Stimulated activated naive B cell treated with anti-CD40 and anti-IgM and Interleukin-4, amounts not matched to agents 10 μg/mL and 1 μg/mL and 100 μg/mL, for 72 hours (primary cell): Measurements from ENCODE around the gene SPTBN4.
A peak's percentile ranks its signal among the peaks of the same experiment; 100 is the strongest.
"Not testable (repeated sequence)": the region's sequence is repeated elsewhere in the genome, so short reads cannot be mapped to it uniquely, and the experiment has no call there.

Experiments used
- ATAC-seq, 2 donors: fragments of 150-1000 bp; cut with Tn5 transposase; replicated peaks; 2 replicates each; pipeline ENCODE4 v1.10.0; 2021; ENCODE audit warnings: moderate library complexity in 1 of 2
- DNase-seq: peaks from one replicate; pipeline ENCODE4 v3.0.0; 2021
- H3K27ac Mint-ChIP-seq: one replicate; pipeline ENCODE4 v1.8.0; 2022; ENCODE audit warnings: mild to moderate bottlenecking, mixed read lengths
- H3K27me3 Mint-ChIP-seq, 2 donors: one replicate each; pipeline ENCODE4 v1.8.0; 2022; ENCODE audit warnings: mixed read lengths in 2 of 2
- H3K36me3 Mint-ChIP-seq, 2 donors: one replicate each; pipeline ENCODE4 v1.8.0; 2022; ENCODE audit warnings: mixed read lengths in 2 of 2, mild to moderate bottlenecking in 1 of 2
- H3K4me1 Mint-ChIP-seq, 2 donors: one replicate each; pipeline ENCODE4 v1.8.0; 2022; ENCODE audit warnings: mixed read lengths in 2 of 2, mild to moderate bottlenecking in 1 of 2
- H3K4me3 Mint-ChIP-seq, 2 donors: one replicate each; pipeline ENCODE4 v1.8.0; 2022; ENCODE audit warnings: mild to moderate bottlenecking in 2 of 2, mixed read lengths in 2 of 2, moderate library complexity in 1 of 2
- H3K9me3 Mint-ChIP-seq, 2 donors: one replicate each; pipeline ENCODE4 v1.8.0; 2022; ENCODE audit warnings: mixed read lengths in 2 of 2, mild to moderate bottlenecking in 1 of 2

Gene SPTBN4

GRCh38 chr19:40528533-40529092 is 61.8 kb downstream of the SPTBN4 start:
- ATAC-seq = no peak

GRCh38 chr19:40529093-40529954 is 62.5 kb downstream of the SPTBN4 start:
- H3K27ac Mint-ChIP-seq = peak overlapping the region; percentile 32
- DNase-seq (peak; percentile 81), ATAC-seq (peak; percentile 82 to 83)
- H3K4me1 Mint-ChIP-seq = peaks cover 11 to 25% of the 10 kb centered on the region in 2 donors
- peak overlapping the region; percentile 73 to 79 for H3K4me3 Mint-ChIP-seq
- H3K36me3 Mint-ChIP-seq = no peaks in the 10 kb centered on the region
- H3K27me3 Mint-ChIP-seq = peaks cover 48 to 68% of the 10 kb centered on the region in 2 donors
- H3K9me3 Mint-ChIP-seq = peaks cover 0 to 3% of the 10 kb centered on the region in 2 donors

More at GRCh38 chr19:40528533-40529092, 61.8 kb downstream of the SPTBN4 start:
- H3K4me1 Mint-ChIP-seq = peaks cover 11 to 25% of the 10 kb centered on the region in 2 donors
- DNase-seq = no peak
- peaks cover 0 to 2% of the 10 kb centered on the region in 2 donors for H3K9me3 Mint-ChIP-seq
- peak overlapping the region; percentile 79 for H3K27ac Mint-ChIP-seq
- H3K27me3 Mint-ChIP-seq = peaks cover 45 to 61% of the 10 kb centered on the region in 2 donors
- H3K4me3 Mint-ChIP-seq = peak overlapping the region in 1 of 2 donors; percentile 5
- no peaks in the 10 kb centered on the region for H3K36me3 Mint-ChIP-seq

GRCh38 chr19:40530091-40530901 is 63.5 kb downstream of the SPTBN4 start:
- Mint-ChIP-seq H3K4me1 (peaks cover 11 to 25% of the 10 kb centered on the region in 2 donors), H3K27ac (no peak overlapping the region), H3K9me3 (peaks cover 0 to 3% of the 10 kb centered on the region in 2 donors), H3K27me3 (peaks cover 42 to 68% of the 10 kb centered on the region in 2 donors), H3K36me3 (no peaks in the 10 kb centered on the region), H3K4me3 (peak overlapping the region; percentile 73 to 79)
- no peak for DNase-seq
- no peak for ATAC-seq

GRCh38 chr19:40533508-40533907 is 66.7 kb downstream of the SPTBN4 start:
- Mint-ChIP-seq H3K27me3 (peaks cover 39 to 61% of the 10 kb centered on the region in 2 donors), H3K36me3 (no peaks in the 10 kb centered on the region), H3K4me3 (no peak overlapping the region), H3K4me1 (peaks cover 11 to 25% of the 10 kb centered on the region in 2 donors), H3K27ac (no peak overlapping the region), H3K9me3 (peaks cover 0 to 3% of the 10 kb centered on the region in 2 donors)
- no peak for DNase-seq
- no peak for ATAC-seq

DNA sequence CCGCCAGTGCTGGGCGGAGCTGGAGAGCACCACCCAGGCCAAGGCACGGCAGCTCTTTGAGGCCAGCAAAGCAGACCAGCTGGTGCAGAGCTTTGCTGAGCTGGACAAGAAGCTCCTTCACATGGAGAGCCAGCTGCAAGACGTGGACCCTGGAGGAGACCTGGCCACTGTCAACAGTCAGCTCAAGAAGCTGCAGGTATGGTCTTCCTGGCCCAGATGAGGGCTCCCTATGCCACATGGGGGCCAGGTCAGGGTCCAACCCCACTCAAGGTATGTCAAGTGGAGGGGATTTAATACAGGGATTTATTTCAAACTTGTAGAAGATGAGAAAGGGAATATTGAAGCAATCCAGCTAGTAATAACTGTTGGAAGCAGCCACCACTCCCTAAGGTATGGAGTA is 67.3 kb downstream of the SPTBN4 start:
- H3K4me1 Mint-ChIP-seq = peaks cover 11 to 20% of the 10 kb centered on the region in 2 donors
- peaks cover 37 to 57% of the 10 kb centered on the region in 2 donors for H3K27me3 Mint-ChIP-seq
- H3K4me3 Mint-ChIP-seq = no peak overlapping the region
- no peaks in the 10 kb centered on the region for H3K36me3 Mint-ChIP-seq
- DNase-seq (no peak), ATAC-seq (no peak)
- H3K9me3 Mint-ChIP-seq = peaks cover 0 to 3% of the 10 kb centered on the region in 2 donors
- H3K27ac Mint-ChIP-seq = no peak overlapping the region

DNA sequence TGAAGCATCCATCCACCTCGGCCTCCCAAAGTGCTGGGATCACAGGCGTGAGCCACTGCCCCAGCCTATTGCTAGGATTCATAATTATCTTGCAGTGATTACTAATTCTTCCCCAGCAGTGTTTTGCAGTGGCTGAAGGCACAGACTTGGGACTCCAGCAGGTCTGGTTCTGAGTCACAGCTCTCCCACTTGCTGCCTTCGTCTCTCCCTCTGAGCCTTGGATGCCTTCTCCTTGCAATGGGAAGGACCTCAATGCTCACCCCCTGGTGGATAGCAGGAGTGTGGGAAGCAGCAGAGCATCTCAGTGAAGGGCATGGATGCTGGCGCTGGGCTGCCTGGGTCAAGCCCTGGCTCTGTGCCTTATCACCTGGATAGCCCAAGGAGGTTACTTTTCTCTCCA is 72.3 kb downstream of the SPTBN4 start:
- Mint-ChIP-seq H3K4me3 (no peak overlapping the region), H3K4me1 (peaks cover 2 to 10% of the 10 kb centered on the region in 2 donors), H3K27ac (no peak overlapping the region), H3K36me3 (no peaks in the 10 kb centered on the region), H3K27me3 (peaks cover 22 to 33% of the 10 kb centered on the region in 2 donors), H3K9me3 (no peaks in the 10 kb centered on the region)
- DNase-seq (no peak), ATAC-seq (no peak)

DNA sequence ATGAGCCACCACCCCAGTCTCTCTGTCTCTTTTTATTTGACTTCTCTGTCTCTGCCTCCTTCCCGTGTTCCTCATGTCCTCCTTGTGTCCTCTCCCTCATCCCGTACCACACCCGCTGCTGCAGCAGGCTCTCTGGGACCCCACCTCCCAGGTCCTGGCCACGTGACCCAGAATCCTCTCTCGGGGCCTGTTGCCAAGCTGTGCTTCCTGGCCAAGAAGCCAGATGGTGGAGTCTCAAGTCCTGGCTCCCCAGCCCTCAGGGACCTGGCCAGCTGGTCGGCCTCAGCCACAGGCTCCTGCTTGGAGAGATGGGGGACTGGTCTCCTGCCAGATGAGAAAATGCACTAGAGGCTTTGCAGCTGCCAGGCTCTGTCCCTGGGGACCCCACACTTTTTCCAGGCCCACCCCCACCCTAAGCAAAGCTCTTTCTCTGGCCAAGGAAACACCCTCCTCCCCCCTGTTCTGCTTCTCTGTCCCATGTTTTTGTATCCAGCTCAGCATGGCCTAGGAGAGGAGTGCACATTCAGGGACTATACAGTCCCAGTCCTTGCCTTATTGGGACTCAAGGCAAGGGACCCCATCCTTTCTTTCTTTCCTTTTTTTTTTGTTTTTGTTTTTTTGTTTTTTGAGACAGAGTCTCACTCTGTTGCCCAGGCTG is 75.5 kb downstream of the SPTBN4 start:
- Mint-ChIP-seq H3K4me1 (peaks cover 2 to 10% of the 10 kb centered on the region in 2 donors), H3K27me3 (peaks cover 16 to 29% of the 10 kb centered on the region in 2 donors), H3K36me3 (no peaks in the 10 kb centered on the region), H3K4me3 (no peak overlapping the region), H3K27ac (no peak overlapping the region), H3K9me3 (no peaks in the 10 kb centered on the region)
- DNase-seq (no peak), ATAC-seq (no peak)

DNA sequence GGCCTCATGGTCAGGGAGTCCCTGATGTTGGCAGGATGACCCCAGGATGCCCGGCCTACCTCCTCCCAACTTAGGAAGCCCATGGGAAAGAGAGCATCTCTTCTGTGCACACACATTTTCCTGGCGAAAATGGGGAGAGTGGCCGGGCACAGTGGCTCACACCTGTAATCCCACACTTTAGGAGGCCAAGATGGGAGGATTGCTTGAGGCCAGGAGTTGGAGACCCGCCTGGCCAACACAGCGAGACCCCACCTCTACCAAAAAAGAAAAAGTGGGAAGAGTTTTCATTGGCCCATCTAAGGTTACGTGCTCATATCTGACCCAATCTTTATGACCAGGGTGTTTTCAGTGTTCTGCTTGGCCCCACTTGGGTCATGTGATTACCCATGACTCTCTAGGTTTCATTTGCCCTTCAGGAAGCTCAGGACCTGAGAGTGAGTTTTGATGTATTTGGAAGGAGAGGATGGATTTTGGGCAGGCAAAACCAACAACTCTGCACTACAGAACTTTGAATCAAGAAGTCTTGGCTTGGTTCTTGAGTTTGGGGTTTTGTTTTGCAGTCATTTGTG is 76.3 kb downstream of the SPTBN4 start:
- Mint-ChIP-seq H3K27ac (no peak overlapping the region), H3K4me1 (peaks cover 2 to 10% of the 10 kb centered on the region in 2 donors), H3K4me3 (no peak overlapping the region), H3K27me3 (peaks cover 20 to 28% of the 10 kb centered on the region in 2 donors), H3K36me3 (no peaks in the 10 kb centered on the region), H3K9me3 (no peaks in the 10 kb centered on the region)
- no peak for DNase-seq
- ATAC-seq = no peak

DNA sequence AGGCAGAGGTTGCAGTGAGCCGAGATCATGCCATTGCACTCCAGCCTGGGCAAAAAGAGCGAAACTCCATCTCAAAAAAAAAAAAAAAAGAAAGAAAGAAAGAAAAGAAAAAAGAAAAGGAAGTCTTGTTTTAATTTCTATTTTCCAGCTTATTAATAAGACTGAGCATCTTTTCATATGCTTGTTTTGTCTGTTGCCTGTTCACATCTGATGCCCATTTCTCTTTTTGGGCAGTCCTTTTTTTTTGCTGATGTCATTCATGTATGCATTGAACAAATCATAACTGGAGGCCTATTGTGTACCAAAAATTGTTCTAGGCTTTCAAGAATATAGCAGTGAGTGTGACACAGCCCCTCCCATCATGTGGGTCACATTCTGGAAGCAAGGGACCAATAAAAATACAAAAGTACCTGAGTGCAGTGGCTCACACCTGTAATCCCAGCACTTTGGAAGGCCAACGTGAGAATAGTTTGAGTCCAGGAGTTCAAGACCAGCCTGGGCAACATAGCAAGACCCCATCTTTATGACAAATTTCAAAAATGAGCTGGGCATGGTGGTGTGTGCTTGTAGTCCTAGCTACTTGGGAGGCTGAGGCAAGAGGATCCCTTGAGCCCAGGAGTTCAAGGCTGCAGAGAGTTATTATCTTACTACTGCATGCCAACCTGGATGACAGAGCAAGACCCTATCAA is 79.5 kb downstream of the SPTBN4 start:
- peaks cover 9 to 18% of the 10 kb centered on the region in 2 donors for H3K4me1 Mint-ChIP-seq
- H3K27ac Mint-ChIP-seq, ATAC-seq, H3K4me3 Mint-ChIP-seq, DNase-seq, H3K9me3 Mint-ChIP-seq, H3K36me3 Mint-ChIP-seq: not testable (repeated sequence)
- peaks cover 43 to 45% of the 10 kb centered on the region in 2 donors for H3K27me3 Mint-ChIP-seq

- H3K36me3 Mint-ChIP-seq, H3K4me3 Mint-ChIP-seq, H3K9me3 Mint-ChIP-seq, DNase-seq, ATAC-seq, H3K27ac Mint-ChIP-seq: not testable (repeated sequence)
- peaks cover 41 to 47% of the 10 kb centered on the region in 2 donors for H3K27me3 Mint-ChIP-seq
- H3K4me1 Mint-ChIP-seq = peaks cover 7 to 15% of the 10 kb centered on the region in 2 donors
Observed at GRCh38 chr19:40547190-40547589, 80.4 kb downstream of the SPTBN4 start.

DNA sequence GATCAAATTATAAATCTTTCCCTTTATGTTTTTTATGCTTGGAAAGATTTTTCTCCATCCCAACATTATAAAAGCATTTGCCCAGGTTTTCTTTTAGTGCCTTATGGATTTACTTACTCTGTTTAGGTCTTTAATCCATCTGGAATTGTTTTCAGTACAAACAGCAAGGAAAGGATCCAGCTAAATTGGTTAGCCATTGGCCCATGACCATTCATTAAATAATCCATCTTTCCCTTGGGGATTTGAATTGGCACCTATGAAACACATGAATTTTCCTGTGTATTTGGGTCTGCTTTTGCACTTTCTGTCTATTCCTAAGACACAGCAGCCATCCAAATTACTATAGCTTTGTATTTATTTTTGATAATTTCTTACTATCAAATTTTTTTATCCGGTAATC is 81.0 kb downstream of the SPTBN4 start:
- ATAC-seq = no peak
- H3K36me3 Mint-ChIP-seq = no peaks in the 10 kb centered on the region
- H3K4me3 Mint-ChIP-seq = no peak overlapping the region
- no peak for DNase-seq
- H3K27ac Mint-ChIP-seq = no peak overlapping the region
- peaks cover 7 to 12% of the 10 kb centered on the region in 2 donors for H3K4me1 Mint-ChIP-seq
- no peaks in the 10 kb centered on the region for H3K9me3 Mint-ChIP-seq
- H3K27me3 Mint-ChIP-seq = peaks cover 45 to 51% of the 10 kb centered on the region in 2 donors

DNA sequence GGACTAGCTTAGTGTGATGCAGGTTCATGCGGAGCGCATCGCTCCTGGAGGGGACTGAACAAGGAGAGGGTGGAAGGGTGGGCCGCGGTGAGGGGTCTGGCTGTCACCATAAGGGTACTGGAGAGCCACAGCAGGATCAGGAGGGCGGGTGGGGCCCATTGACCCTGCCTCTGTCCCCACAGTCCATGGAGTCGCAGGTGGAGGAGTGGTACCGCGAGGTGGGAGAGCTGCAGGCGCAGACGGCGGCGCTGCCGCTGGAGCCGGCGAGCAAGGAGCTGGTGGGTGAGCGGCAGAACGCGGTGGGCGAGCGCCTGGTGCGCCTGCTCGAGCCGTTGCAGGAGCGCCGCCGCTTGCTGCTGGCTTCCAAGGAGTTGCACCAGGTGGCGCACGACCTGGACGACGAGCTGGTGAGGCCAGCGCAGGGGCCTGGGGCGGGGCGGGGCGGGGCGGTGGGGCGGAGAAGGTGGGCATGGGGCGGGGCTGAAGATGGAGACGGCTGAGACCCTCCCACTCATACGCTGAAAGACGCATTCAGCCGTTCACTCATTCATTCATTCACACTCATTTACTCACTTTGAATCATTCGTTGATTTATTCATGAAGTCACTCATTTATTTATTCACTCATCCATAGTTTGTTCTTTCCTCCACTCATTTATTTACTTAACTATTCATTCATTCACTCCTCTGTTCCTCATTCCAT is 82.4 kb downstream of the SPTBN4 start:
- Mint-ChIP-seq H3K36me3 (no peaks in the 10 kb centered on the region), H3K9me3 (no peaks in the 10 kb centered on the region), H3K27ac (peak overlapping the region; percentile 68), H3K4me3 (peak overlapping the region; percentile 33 to 69), H3K4me1 (peaks cover 7 to 12% of the 10 kb centered on the region in 2 donors), H3K27me3 (peaks cover 56 to 65% of the 10 kb centered on the region in 2 donors)
- ATAC-seq (peak; percentile 86 to 90), DNase-seq (peak; percentile 52)
